ENCODE results near the gene SLCO3A1.

The SLCO3A1 gene

DNA sequence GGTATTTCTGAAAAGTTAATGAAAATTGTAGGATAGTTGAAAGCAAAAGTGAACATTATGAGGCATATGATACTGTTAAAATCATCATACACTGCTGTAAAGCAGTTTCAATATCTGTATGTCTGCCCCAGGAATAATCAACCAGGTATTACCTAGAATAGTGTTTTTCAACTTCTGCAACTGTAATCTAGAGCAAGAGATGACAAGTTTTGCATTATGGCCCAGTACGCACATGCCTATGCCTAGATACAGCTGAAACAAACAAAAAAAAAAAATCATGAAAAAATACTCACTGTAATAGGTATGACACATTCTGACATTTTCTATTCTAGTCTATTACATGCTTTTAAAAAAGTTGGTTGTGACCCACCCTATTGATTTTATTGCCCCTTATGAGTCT lies 299.5 kb downstream of the SLCO3A1 start:
- no peak for DNase-seq

DNA sequence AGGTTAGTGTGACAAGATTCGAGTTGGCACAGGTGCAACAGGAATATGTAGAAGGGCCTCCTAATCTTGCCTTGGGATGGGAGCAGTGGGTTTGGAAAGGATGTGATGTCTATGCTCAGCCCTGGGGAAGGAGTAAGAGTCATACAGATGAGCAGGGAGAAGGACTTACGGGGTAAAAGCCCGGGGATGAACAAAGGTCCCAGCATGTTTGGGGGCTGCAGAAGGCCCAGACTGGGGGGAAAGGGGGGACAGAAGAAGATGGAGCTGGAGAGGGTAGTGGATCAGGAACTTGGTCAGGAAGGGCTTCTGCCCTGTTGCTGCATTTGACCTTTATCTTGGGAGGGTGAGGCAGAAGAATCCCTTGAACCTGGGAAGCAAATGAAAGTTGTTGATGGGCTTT lies 300.1 kb downstream of the SLCO3A1 start:
- DNase-seq: no peak

DNA sequence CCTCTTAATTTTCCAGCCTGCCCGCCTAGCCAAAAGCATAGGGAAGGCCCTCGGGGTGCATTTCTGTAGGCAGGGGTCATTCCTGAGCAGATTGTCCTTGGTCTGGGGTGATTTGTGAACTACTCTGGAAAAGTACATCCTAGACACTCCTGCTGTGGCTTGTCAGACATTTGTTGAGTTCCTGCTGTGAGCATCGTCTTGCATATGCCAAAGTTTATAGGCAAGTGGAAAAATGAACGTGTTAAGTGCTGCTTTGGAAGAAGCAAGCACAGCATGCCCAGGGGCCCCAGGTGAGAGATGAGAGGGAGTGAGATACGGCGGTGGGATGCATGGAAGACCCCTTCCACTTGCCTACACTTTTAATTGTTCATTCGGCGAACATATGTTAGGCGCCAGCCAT lies 302.4 kb downstream of the SLCO3A1 start:
- DNase-seq: no peak

DNA sequence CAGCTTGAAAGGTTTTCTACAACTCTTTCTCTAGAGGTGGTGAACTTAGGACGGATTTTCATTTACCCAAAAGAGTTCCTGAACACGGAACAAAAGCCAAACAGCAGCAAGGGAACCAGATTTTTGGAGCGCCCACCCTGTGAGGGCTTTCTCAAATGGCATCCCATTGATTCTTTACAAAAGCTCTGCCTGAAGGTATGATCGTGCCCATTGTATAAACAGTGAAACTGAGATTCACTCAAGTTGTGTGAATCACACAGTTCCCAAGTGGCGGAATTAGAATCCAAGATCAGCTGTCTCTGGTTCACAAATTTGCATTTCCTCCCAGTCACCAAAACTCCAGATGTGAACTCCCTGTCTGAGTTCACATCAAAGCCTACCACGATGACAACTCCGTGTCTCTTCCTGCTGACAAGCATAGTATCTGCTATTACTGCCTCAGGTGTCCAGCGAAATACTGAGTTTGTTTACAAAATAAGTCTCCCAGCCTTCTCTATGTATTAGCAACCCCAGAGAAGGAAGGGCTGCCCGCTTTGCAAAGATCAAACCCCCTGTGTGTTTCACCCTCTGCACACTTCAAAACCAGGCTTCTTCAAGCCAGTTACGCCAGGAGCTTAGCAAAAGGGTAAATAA lies 304.3 kb downstream of the SLCO3A1 start:
- no peak for DNase-seq

DNA sequence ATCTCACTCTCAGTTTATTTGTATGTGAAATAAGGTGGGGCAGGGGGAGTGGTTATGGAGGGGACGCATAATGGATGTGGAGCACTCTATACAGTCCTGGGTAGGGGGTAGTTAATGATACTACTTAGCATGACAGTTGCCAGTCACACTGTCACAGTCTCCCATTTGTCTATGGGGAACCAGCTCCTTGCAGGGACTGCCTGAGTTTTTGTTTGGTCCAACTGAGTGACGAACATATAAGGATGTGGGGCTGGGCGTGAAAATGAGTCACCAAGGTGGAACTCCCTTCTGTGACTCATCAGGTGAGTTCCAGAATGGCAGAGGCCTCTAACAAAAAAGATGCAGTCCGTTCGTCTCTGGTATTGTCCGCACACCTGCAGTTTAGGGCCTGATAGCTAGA lies 304.9 kb downstream of the SLCO3A1 start:
- peak in 4 of 56 donors; percentile 12 to 26 (median 13) for DNase-seq

DNA sequence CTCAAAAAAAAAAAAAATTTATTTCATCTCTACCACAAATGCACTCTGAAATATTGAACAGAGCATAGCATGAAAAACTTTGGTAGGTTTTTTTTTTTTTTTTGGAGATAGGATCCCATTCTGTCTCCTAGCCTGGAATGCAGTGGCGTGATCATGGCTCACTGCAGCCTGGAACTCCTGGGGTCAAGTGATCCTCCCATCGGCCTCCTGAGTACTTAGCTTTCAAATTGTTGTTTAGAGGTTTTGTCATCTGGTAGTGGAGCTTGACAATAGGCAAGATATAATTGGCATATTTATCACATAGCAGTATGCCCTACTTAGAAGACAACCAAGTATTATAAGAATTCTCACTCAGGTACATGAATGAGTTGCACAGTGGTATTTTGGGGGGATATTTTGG lies 306.0 kb downstream of the SLCO3A1 start:
- DNase-seq: no peak

DNA sequence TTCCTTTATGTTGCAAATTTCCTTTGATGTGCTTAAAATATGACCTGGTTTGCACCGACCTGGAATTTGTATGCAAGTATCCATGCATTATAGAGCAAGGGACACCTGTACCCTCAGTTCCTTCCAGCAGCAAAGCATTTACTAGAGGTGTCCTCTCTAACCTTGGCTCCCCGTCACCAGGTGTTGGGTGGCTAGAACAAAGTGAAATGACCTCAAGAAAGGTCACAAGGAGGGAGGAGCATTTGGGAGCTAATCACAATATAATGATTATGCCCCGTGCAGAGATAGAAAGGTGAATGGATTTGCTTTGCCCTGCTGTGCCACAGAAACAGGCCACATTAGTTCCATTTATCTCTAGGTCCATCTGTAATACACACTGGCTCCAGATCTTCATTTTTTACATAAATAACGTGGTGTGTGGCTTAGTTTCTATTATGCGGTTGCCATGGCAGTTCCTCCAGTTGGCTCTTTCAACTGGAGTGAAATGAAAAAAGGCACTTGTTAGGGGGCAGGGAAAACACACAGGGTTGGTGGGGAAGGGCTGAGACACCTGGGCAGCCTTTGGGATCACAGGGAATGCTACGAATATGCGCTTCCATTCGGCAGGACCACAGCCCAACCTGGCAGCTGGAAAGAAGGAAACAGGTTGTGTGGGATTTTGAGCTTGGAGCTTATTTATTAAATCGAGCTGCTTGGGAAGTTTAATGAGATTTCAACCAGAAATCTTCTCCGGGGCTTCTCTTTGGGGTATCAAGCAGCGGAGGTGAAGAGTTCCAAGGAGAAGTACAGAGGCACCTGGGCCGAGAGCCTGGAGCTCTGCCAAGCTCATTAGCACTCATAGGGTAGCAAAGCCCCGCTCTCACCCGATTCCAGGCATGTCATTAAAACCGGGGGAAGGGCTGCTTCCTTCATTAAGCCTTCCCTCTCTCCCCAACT lies 306.7 kb downstream of the SLCO3A1 start:
- no peak for DNase-seq

DNA sequence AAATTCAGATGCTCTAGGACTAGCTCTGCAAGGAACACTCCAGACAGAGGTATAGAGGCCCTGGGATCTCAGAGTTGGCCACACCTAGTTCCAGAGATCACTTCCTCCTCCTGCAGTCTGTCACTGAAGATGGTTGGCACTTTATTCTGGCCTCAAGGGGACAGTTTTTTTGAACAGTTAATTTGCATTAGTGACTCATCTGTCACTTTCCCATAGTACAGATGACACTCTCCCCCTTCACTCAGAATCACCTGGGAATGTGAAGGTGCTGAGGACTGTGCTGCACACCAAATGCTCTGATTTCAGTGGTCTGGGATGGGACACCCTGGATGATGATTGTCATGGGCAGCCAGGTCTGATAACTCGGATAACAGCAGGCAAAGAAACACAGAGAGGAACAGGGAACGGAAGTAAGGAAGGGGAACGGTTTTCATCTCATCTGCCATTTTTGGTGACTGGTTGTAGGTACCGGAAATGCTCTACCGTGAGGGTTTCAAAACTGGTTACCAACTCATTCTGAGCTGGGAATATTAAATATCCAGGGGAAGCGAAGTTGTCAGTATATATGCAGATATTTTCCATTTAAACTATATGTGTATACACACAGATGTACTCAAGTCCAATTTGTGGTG lies 307.6 kb downstream of the SLCO3A1 start:
- DNase-seq: no peak

DNA sequence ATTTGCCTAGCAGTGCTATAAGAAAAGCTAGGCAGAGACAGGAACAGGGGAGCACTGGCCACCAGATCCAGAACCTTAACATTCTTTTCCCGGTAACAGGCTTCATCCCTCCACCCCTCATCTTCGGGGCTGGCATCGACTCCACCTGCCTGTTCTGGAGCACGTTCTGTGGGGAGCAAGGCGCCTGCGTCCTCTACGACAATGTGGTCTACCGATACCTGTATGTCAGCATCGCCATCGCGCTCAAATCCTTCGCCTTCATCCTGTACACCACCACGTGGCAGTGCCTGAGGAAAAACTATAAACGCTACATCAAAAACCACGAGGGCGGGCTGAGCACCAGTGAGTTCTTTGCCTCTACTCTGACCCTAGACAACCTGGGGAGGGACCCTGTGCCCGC lies 309.1 kb downstream of the SLCO3A1 start:
- DNase-seq: no peak

DNA sequence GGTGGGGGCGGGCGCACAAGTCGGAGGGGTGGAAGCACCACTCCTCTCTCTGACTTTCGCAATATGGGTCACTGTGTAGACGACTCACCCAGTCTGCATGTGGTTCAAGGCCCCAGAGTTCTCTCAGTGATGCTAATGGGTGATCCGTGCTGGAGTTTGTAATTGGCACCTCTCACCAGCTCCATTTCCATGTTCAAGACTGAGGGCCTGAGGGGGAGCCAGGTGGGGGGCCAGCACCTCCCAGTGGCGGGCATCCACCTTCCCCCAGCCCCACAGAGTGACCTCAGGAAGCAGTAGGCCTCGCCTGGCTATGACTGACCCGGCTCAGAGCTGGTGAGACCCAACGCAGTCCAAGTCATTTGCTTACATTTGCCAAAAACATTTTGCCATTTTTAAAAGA lies 310.1 kb downstream of the SLCO3A1 start:
- no peak for DNase-seq

DNA sequence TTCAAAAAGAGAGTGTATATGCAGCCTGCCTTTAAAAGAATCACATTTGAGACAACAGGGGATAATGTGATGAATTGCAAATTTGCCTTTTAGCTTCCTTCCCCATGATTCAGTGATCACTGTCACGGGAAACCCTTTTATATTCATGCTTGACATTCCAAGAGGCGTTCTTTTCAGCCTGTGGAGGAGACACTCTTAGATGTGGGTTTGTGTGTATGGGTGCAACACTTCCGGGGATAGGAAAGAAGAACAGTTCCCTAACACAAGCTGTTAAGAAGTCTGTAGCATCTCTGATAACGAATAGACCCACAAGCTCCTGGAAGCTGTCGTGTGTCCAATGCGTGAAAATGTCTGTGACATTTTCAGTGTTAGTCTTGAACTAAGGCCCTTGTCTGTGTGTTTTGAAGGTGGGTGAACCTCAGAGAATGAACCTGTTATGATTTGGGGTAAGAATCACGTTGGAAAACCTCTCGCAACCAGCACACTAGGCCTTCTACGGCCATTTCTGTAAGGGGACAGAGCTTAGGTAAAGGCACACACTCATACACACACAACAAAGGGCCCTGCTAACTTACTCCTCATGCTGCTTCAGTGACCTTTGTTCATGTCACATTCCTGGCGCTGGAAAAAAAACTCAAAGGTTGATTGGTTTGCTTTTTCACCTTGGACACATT lies 311.0 kb downstream of the SLCO3A1 start:
- DNase-seq: peak in 8 of 56 donors; percentile 16 to 50 (median 29)

DNA sequence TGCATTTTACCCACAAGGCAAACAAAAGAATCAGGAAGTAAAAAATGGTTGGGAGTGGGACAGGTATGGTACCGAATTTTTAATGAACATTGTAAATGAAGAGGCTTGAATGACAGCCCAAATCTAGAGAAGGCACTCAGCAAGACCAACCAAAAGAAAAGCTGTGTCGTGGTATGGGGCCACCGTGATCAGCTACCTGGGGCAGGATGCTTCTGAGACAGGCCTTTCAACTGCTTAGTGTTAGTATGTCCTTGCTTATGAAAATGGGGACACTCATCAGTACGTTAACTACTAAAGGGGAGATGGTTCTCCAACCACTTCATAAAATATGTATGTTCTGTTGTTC lies 311.5 kb downstream of the SLCO3A1 start:
- DNase-seq: no peak

DNA sequence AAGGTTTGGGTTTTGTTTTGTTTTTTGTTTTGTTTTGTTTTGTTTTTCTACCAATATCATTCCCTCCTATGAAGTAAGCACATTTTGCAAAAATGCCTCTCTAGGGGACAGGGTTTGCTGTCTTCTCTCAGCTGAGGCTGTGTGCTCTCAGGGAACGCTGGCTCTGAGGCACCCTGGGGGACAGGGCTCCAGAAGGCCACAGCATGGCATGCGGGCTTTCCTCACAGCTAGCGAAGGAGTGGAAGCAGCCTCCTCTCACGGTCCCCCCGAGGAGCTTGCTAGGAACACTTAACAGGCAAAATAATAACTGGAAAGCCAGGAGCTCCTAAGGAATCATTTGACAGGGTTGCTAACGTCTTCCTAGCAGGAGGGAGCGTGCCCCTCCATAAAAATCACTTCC lies 312.5 kb downstream of the SLCO3A1 start:
- no peak for DNase-seq

DNA sequence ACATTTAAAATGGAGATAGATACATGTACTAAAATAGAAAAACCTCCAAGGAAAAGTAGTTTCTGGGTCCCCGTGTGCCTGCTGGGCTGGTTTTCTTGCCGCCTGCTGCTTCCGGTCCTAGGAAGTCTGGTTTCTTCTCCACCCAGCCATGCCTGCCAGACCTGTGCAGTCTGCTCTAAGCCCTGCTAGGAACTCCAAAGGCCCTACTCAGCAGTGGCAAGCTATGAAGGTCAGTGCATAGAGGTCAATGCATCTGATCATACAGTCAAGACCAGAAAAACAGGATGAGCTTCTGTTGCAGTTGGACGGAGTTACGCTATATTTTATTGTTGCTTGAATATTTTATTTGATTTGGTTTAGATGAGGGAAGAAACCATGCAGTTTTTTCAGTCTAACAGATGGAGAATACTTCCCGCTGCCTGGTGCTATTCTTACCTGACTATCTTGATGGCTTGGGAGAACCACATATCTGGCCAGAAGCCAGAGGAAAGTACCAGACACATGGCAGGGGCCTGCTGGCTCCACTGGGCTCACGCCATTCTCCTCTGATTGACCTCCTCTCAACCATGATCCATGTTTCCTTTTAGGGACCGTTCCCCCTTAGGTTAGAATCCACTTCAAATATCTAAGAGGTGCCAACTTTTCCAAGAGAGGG lies 313.4 kb downstream of the SLCO3A1 start:
- no peak for DNase-seq

DNA sequence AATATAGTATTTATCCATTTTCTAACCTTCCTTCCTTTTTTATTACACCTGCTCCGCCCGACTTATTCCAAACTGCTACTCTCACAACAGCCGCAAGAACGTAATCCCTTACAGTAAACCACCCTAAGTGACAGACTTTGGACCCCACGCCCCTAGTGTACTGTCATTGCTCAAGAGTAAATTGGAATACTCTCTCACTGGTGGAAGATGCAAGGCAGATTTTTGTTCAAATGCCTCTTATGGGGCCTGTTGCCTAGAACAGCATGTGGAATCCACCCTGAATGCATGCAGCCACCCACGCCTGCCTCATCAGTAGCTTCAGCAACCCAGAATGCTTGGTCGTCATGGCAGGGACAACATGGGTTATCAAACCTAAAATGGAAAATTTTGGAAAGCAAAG lies 313.9 kb downstream of the SLCO3A1 start:
- DNase-seq: peak in 3 of 56 donors; percentile 4 to 32 (median 11)

DNA sequence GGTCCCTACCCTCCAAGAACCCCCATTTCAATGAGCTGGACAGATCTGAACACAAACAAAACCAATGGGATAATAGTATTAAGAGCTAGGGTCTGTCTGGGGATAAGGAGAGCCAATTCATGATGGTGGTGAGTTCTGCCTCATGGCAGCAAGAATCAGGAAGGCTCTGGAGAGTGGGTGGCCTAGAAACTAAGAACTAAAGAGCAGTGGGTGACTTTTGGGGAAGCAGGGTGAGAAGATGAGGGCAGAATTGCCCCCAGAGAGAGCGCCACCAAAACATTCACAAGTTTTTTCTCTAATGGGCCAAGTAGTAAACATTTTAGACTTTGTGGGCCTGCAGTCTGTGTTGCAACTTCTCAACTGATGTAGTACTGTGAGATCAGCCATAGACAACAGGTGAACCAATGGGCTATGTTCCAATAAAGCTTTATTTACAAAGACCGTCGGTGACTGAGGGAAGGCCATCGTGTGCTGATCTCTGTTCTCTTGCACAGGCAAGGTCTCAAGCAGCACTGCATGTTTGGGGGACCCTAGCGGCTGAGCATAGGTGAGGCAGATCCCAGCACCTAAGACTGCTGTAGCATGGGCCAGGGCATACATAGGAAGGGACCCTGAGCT lies 314.7 kb downstream of the SLCO3A1 start:
- DNase-seq: no peak

DNA sequence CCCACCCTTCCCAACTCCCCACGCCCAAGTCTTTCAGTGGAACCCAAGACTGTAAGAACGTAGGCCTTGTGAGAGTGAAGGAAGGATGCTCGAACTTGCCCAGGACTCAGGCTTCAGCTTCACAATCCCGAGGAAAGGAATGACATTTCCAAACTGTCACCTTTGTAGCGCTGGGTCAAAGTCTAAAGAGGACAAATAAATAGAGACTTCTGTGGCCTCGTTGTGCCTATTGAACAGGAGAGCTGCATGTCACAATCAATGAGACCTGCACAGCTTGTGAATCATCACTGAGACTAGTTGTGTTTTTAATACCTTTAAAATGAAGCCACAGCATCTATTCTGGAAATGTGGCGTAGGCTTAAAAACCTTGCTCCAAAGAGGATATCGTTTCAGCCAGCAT lies 317.4 kb downstream of the SLCO3A1 start:
- DNase-seq: no peak

DNA sequence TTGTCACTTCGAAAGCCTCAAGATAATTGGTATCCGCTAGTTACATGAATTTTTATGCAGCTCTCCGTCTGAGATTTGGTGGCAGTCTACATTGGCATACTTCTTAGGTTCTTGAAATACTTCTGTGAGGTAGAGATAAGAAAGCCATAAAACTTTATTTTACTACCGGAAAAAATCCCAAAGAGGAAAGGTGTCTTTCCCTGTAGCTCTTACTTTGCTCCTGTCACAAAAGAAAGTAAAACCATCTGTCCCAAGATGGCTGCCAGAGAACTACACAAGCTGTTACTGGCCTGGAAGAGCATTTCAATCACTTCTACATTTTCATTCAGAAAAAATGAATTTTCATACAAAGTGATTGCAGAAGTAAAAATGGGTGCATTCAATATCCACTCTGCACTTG lies 325.4 kb downstream of the SLCO3A1 start:
- no peak for DNase-seq

DNA sequence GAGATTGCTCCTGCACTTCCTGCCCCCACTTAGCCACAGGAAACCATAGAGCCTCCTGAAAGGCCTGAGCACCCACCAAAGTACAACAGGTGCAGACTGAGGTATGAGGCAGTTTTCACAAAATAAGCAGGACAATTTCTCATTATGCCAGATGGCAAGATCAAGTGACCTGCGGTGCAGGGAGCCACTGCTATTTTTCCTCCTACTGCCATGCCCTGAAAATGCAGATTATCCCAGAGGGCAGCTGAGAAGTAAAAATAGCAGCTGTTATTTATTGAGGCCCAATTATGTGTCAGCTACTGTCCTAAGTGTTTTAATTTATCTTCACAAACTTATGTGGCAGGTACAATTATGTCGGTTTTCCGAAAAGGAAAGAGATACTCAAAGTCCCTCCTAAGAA lies 330.6 kb downstream of the SLCO3A1 start:
- no peak for DNase-seq

DNA sequence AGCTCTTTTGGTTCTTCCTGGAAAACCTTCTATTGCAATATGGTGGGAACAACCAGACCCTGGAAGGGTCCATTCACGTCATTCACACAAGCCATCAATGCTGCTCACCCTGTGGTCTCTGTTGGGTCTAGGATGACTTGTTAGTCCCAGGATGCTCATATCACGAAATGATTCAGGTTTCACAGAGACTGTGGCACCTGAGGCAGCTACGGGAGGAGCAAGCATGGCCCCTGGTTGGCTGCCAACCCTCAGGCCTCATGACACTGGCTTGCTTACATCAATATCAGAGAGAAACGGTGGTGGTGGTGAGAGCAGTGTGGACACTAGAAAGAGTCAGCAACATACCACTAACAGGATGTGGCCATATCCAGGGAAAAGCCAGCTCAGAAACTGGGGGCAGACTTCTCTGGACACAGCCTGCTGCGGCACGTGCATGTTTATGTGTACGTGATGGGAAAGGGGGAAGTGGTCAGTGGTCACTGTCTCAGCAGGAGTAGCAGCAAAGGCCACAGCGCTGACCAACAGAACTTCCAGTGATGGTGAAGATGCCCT lies 331.2 kb downstream of the SLCO3A1 start:
- no peak for DNase-seq

DNA sequence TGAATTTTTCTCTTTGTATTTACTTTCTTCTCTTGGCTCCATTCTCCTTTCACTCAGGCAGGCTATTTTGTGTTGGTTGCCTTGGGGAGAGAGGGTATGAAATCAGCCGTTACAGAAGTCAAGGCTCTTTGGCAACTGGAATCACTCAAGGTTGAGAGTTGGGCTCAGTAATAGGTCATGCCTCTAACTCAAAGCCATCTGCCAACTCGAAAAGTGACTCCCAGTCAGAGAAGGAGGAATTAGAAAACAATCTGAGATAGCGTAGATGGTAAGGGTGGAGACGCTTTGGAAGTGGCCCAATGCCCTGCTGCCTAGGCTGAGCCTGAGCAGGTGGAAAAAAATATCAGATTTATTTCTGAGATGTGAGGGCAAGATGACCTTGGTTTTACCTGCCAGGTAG lies 334.5 kb downstream of the SLCO3A1 start:
- no peak for DNase-seq
